Vagina (tissue), 2 donors: ENCODE data around the gene RAD17.

Experiments
- CTCF ChIP-seq, 3 experiments: fragments of 450-650 bp in 2 of 3; fragments of 200-600 bp in 1 of 3; sonication (generic) in 1 of 3; IDR thresholded peaks; one replicate each; pipeline ENCODE4 v1.5.1; 2017 to 2019; ENCODE audit warnings: antibody characterized with exemption in 3 of 3, mild to moderate bottlenecking in 2 of 3, moderate library complexity in 2 of 3
- POLR2AphosphoS5 ChIP-seq, 2 donors: sonication (generic); formaldehyde crosslinking; IDR thresholded peaks; one replicate each; pipeline ENCODE4 v1.9.0; 2017; ENCODE audit warnings: antibody characterized with exemption in 2 of 2, mild to moderate bottlenecking in 2 of 2, low read depth in 1 of 2; ENCODE audit not compliant: insufficient read depth in 1 of 2

- TF ChIP-seq CTCF (IDR thresholded peaks at IDR 0.05), result no peak
- no peak for TF ChIP-seq POLR2AphosphoS5 (IDR thresholded peaks at IDR 0.05; ENCODE audit: insufficient read depth in 1 of 2, low read depth in 1 of 2)
Measured at GRCh38 chr5:69450116-69450515, 80.5 kb downstream of the RAD17 start.
